HEK293 (cell line): ENCODE results near the gene TMEM8B.

ENCODE experiments used
- MYNN ChIP-seq: fragments of 450-650 bp; formaldehyde crosslinking; IDR thresholded peaks from 2 replicates; pipeline ENCODE4 v1.5.1; 2016; ENCODE audit warnings: missing biosample characterization, missing genetic modification characterization, borderline replicate concordance
- PATZ1 ChIP-seq: fragments of 450-650 bp; formaldehyde crosslinking; IDR thresholded peaks from 2 replicates; pipeline ENCODE4 v1.5.1; 2016; ENCODE audit warnings: missing biosample characterization, missing genetic modification characterization

- TF ChIP-seq MYNN (tag by site-specific recombination) (no peak), PATZ1 (tag by site-specific recombination) (no peak)
Measured at GRCh38 chr9:35903049-35903448, 74.0 kb downstream of the TMEM8B start.
